ENCODE measurements around the gene CLOCK.

- no peak for TF ChIP-seq POLR2AphosphoS5 (IDR thresholded peaks at IDR 0.05)
- TF ChIP-seq CTCF (IDR thresholded peaks at IDR 0.05): no peak
- TF ChIP-seq POLR2A (IDR thresholded peaks at IDR 0.05): no peak
Observed at GRCh38 chr4:55411621-55412020, 135.1 kb downstream of the CLOCK start.

Measured in prostate gland (tissue), 2 donors.